HepG2 (cell line): ENCODE measurements around the gene ZBTB14. TPM values are rescaled to one million over a fixed set of nuclear protein-coding genes. Genes with fewer than 3 reads are reported as not detected.
A peak's percentile ranks its signal among the peaks of the same experiment; 100 is the strongest.

Experiments
- BHLHE40 ChIP-seq: IDR thresholded peaks from 2 replicates; pipeline ENCODE4 v1.6.1; 2011; ENCODE audit warnings: low read length, improper control_type of control experiment
- DNMT3B ChIP-seq: conservative IDR thresholded peaks from 2 replicates; pipeline ENCODE4 v1.6.1; 2016; ENCODE audit warnings: missing biosample characterization, control low read depth
- ELF4 ChIP-seq: sonication (generic); formaldehyde crosslinking; IDR thresholded peaks from 2 replicates; pipeline ENCODE4 v1.5.0; 2020; ENCODE audit warnings: missing genetic modification reagents, mild to moderate bottlenecking, moderate library complexity, borderline replicate concordance
- FLYWCH1 ChIP-seq: sonication (generic); formaldehyde crosslinking; IDR thresholded peaks from 2 replicates; pipeline ENCODE4 v1.8.1; 2023; ENCODE audit warnings: mild to moderate bottlenecking, missing genetic modification reagents
- FOXK1 ChIP-seq: sonication (generic); formaldehyde crosslinking; IDR thresholded peaks from 2 replicates; pipeline ENCODE4 v1.4.0; 2020; ENCODE audit warnings: low read depth, missing genetic modification reagents, borderline replicate concordance
- MED1 ChIP-seq: sonication (generic); formaldehyde crosslinking; IDR thresholded peaks from 2 replicates; pipeline ENCODE4 v1.4.0; 2020; ENCODE audit warnings: missing genetic modification reagents
- NCOA1 ChIP-seq: sonication (generic); formaldehyde crosslinking; IDR thresholded peaks from 2 replicates; pipeline ENCODE4 v1.9.0; 2021; ENCODE audit warnings: missing genetic modification reagents
- NFATC3 ChIP-seq: sonication (generic); formaldehyde crosslinking; IDR thresholded peaks from 2 replicates; pipeline ENCODE4 v1.5.1; 2020; ENCODE audit warnings: mild to moderate bottlenecking, missing genetic modification reagents
- NFE2 ChIP-seq: sonication (generic); formaldehyde crosslinking; IDR thresholded peaks from 2 replicates; pipeline ENCODE4 v1.4.0; 2020; ENCODE audit warnings: missing genetic modification reagents
- POLR2AphosphoS2 ChIP-seq: IDR thresholded peaks from 2 replicates; pipeline ENCODE4 v1.6.1; 2011; ENCODE audit warnings: low read depth, low read length, improper control_type of control experiment
- RARG ChIP-seq: sonication (generic); formaldehyde crosslinking; IDR thresholded peaks from 2 replicates; pipeline ENCODE4 v1.4.0; 2020; ENCODE audit warnings: low read depth, mild to moderate bottlenecking, missing genetic modification reagents
- SALL1 ChIP-seq: sonication (generic); formaldehyde crosslinking; IDR thresholded peaks from 2 replicates; pipeline ENCODE4 v1.8.0; 2022; ENCODE audit warnings: mild to moderate bottlenecking, missing genetic modification reagents
- SRSF9 ChIP-seq: fragments of 200-400 bp; formaldehyde crosslinking; IDR thresholded peaks from 2 replicates; pipeline ENCODE4 v1.6.1; 2018; ENCODE audit warnings: borderline replicate concordance, mild to moderate bottlenecking, low read depth, low read length; ENCODE audit not compliant: insufficient read depth, poor library complexity, severe bottlenecking
- TBX3 ChIP-seq: fragments of 450-650 bp; IDR thresholded peaks from 2 replicates; pipeline ENCODE4 v1.6.1; 2017; ENCODE audit warnings: antibody characterized with exemption, mild to moderate bottlenecking, inconsistent platforms, borderline replicate concordance
- YEATS2 ChIP-seq: sonication (generic); formaldehyde crosslinking; IDR thresholded peaks from 2 replicates; pipeline ENCODE4 v1.4.0; 2020; ENCODE audit warnings: missing genetic modification reagents, borderline replicate concordance
- ZBTB3 ChIP-seq: sonication (generic); formaldehyde crosslinking; IDR thresholded peaks from 2 replicates; pipeline ENCODE4 v1.4.0; 2020; ENCODE audit warnings: low read depth, mild to moderate bottlenecking, moderate library complexity, missing genetic modification reagents, borderline replicate concordance
- ZFP36 ChIP-seq: fragments of 150-350 bp; IDR thresholded peaks from 2 replicates; pipeline ENCODE4 v1.6.1; 2018; ENCODE audit warnings: borderline replicate concordance, low read length, low read depth; ENCODE audit not compliant: partially characterized antibody
- ZNF17 ChIP-seq: sonication (generic); formaldehyde crosslinking; IDR thresholded peaks from 2 replicates; pipeline ENCODE4 v1.5.0; 2020; ENCODE audit warnings: mild to moderate bottlenecking, missing genetic modification reagents
- ZNF260 ChIP-seq: sonication (generic); formaldehyde crosslinking; IDR thresholded peaks from 2 replicates; pipeline ENCODE4 v1.4.0; 2020; ENCODE audit warnings: missing genetic modification reagents, low read depth, mild to moderate bottlenecking, borderline replicate concordance
- ZNF446 ChIP-seq: sonication (generic); formaldehyde crosslinking; IDR thresholded peaks from 2 replicates; pipeline ENCODE4 v1.5.0; 2020; ENCODE audit warnings: mild to moderate bottlenecking, missing genetic modification reagents
- ZNF460 ChIP-seq: sonication (generic); formaldehyde crosslinking; IDR thresholded peaks from 2 replicates; pipeline ENCODE4 v1.5.1; 2020; ENCODE audit warnings: missing genetic modification reagents, mild to moderate bottlenecking, borderline replicate concordance
- ZNF496 ChIP-seq: sonication (generic); formaldehyde crosslinking; IDR thresholded peaks from 2 replicates; pipeline ENCODE4 v1.8.1; 2023; ENCODE audit warnings: mild to moderate bottlenecking, moderate library complexity, missing genetic modification reagents; ENCODE audit not compliant: insufficient replicate concordance
- ZNF619 ChIP-seq: sonication (generic); formaldehyde crosslinking; IDR thresholded peaks from 2 replicates; pipeline ENCODE4 v1.4.0; 2020; ENCODE audit warnings: mild to moderate bottlenecking, missing genetic modification reagents
- ZNF629 ChIP-seq: sonication (generic); formaldehyde crosslinking; conservative IDR thresholded peaks from 2 replicates; pipeline ENCODE4 v1.5.0; 2020; ENCODE audit warnings: missing genetic modification reagents
- ZNF678 ChIP-seq: sonication (generic); formaldehyde crosslinking; IDR thresholded peaks from 2 replicates; pipeline ENCODE4 v1.4.0; 2020; ENCODE audit warnings: mild to moderate bottlenecking, missing genetic modification reagents
- ZNF746 ChIP-seq: sonication (generic); formaldehyde crosslinking; IDR thresholded peaks from 2 replicates; pipeline ENCODE4 v1.8.0; 2022; ENCODE audit warnings: mild to moderate bottlenecking, missing genetic modification reagents
- ZNF768 ChIP-seq: sonication (generic); formaldehyde crosslinking; IDR thresholded peaks from 2 replicates; pipeline ENCODE4 v1.4.0; 2020; ENCODE audit warnings: missing genetic modification reagents
- ZNF788 ChIP-seq: sonication (generic); formaldehyde crosslinking; IDR thresholded peaks from 2 replicates; pipeline ENCODE4 v1.5.0; 2020; ENCODE audit warnings: mild to moderate bottlenecking, missing genetic modification reagents, borderline replicate concordance
- ZNF839 ChIP-seq: sonication (generic); formaldehyde crosslinking; IDR thresholded peaks from 2 replicates; pipeline ENCODE4 v1.4.0; 2020; ENCODE audit warnings: missing genetic modification reagents, mild to moderate bottlenecking, borderline replicate concordance
- ZNF891 ChIP-seq: sonication (generic); formaldehyde crosslinking; IDR thresholded peaks from 2 replicates; pipeline ENCODE4 v1.5.0; 2020; ENCODE audit warnings: mild to moderate bottlenecking, missing genetic modification reagents
- ZSCAN20 ChIP-seq: sonication (generic); formaldehyde crosslinking; IDR thresholded peaks from 2 replicates; pipeline ENCODE4 v1.4.0; 2020; ENCODE audit warnings: missing genetic modification reagents, mild to moderate bottlenecking, borderline replicate concordance
- ZSCAN9 ChIP-seq: IDR thresholded peaks from 2 replicates; pipeline ENCODE4 v1.6.1; 2016; ENCODE audit warnings: borderline replicate concordance
- polyA plus RNA-seq, 8 experiments: library from polyadenylated mRNA; depleted of rRNA in 3 of 8; stranded (reverse) in 7 of 8; unstranded in 1 of 8; fragments of >200 nt; fragmentation: Illumina TruSeq in 4 of 8; extraction: Trizol in 4 of 8; gene quantifications; 2 replicates each; pipeline versions ENCODE4 v1.2.1 to v1.2.3, GENCODE V29; 2011 to 2016; ENCODE audit warnings: low read depth in 4 of 8, missing spikeins in 1 of 8, mixed read lengths in 1 of 8; ENCODE audit not compliant: insufficient read depth in 1 of 8
- total RNA-seq, 5 experiments: library from RNA; depleted of rRNA; stranded (reverse); fragments of >200 nt; fragmentation: Illumina TruSeq; extraction: Trizol; gene quantifications; 2 replicates each; pipeline ENCODE4 v1.2.3, GENCODE V29; 2016; ENCODE audit warnings: low read depth in 1 of 5
- TF ChIP-seq, protein P1 (sequence below): sonication (generic); formaldehyde crosslinking; IDR thresholded peaks from 2 replicates; pipeline ENCODE4 v1.4.0; 2020; ENCODE audit warnings: missing genetic modification reagents

The ZBTB14 gene
- total and polyA plus RNA-seq, 2 of the 13 experiments (the other 11 are each of a cell fraction or from before 2014, with no cell fraction given): 8.0 to 14.4 TPM

DNA sequence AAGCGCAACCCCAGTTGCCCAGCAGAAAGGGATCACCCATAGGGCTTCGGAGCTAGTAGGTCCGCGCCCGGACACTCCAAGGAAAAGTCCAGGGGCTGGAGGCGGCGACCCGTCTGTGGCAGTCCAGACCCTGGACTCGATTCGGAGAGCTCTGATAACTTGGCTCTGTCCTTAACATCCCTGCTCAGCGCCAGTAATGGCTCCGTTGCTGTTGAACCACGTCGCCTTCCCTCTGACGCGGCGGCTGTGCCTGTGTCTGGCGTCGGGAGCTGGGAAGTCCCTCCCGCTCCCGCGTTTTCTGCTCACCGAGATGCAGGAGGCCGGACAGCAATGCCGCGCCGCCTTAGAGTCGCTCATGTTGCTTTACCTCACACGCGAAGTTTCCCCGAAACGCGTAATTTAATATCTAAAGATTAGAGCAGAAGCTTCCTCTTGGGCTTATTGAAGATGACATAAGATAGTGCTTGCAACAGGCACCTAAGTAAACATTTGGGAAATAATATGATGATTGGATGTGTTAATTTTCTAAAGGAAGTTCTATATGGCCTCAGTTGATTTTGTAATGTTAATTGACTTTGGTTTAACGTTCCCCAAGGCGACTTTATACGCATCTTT is 1.3 kb upstream of the ZBTB14 start (continued):
- no peak for TF ChIP-seq ZSCAN20 (CRISPR knock-in tag)
- TF ChIP-seq ELF4 (CRISPR knock-in tag): no peak
- no peak for TF ChIP-seq ZNF446 (CRISPR knock-in tag)
- TF ChIP-seq ZBTB3 (CRISPR knock-in tag): no peak
- TF ChIP-seq NCOA1: no peak
- TF ChIP-seq ZNF768 (CRISPR knock-in tag): peak; percentile 61; the same call in 1 of the 2 replicates
- TF ChIP-seq FOXK1 (CRISPR knock-in tag): 0 out of 2 replicates have a peak, but pooled peaks have one; percentile 18
- no peak for TF ChIP-seq SALL1 (CRISPR knock-in tag)
- TF ChIP-seq ZNF260 (CRISPR knock-in tag): no peak
- 0 out of 2 replicates have a peak, but pooled peaks have one; percentile 21 for TF ChIP-seq MED1
- no peak for TF ChIP-seq TBX3
- no peak for TF ChIP-seq ZNF496
- TF ChIP-seq ZNF619 (CRISPR knock-in tag): no peak
- no peak for TF ChIP-seq YEATS2 (CRISPR knock-in tag)
- TF ChIP-seq ZFP36: no peak
- TF ChIP-seq POLR2AphosphoS2: no peak
- TF ChIP-seq ZNF460 (CRISPR knock-in tag): no peak
- TF ChIP-seq, protein P1, sequence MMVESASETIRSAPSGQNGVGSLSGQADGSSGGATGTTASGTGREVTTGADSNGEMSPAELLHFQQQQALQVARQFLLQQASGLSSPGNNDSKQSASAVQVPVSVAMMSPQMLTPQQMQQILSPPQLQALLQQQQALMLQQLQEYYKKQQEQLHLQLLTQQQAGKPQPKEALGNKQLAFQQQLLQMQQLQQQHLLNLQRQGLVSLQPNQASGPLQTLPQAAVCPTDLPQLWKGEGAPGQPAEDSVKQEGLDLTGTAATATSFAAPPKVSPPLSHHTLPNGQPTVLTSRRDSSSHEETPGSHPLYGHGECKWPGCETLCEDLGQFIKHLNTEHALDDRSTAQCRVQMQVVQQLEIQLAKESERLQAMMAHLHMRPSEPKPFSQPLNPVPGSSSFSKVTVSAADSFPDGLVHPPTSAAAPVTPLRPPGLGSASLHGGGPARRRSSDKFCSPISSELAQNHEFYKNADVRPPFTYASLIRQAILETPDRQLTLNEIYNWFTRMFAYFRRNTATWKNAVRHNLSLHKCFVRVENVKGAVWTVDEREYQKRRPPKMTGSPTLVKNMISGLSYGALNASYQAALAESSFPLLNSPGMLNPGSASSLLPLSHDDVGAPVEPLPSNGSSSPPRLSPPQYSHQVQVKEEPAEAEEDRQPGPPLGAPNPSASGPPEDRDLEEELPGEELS: no peak
- no peak for TF ChIP-seq BHLHE40
- no peak for TF ChIP-seq FLYWCH1 (CRISPR knock-in tag)
- TF ChIP-seq ZNF746 (CRISPR knock-in tag): no peak
- TF ChIP-seq RARG (CRISPR knock-in tag): no peak
- no peak for TF ChIP-seq ZNF788
- peak; percentile 74 for TF ChIP-seq ZNF891 (CRISPR knock-in tag)
- no peak for TF ChIP-seq ZNF17 (CRISPR knock-in tag)
- TF ChIP-seq ZNF629: no peak
- TF ChIP-seq NFATC3 (CRISPR knock-in tag): no peak
- TF ChIP-seq DNMT3B: no peak
- no peak for TF ChIP-seq ZNF678 (CRISPR knock-in tag)
- TF ChIP-seq SRSF9: no peak
- no peak for TF ChIP-seq ZNF839 (CRISPR knock-in tag)
- TF ChIP-seq ZSCAN9 (CRISPR knock-in tag): no peak
- no peak for TF ChIP-seq NFE2 (CRISPR knock-in tag)
